HG02610 (cell line): ENCODE data around the gene NLRP6.
"Not testable (repeated sequence)": the region's sequence is repeated elsewhere in the genome, so short reads cannot be mapped to it uniquely, and the experiment has no call there.

ENCODE experiments used
- ATAC-seq: cut with Tn5 transposase; IDR thresholded peaks from one replicate; pipeline ENCODE4 v1.9.1; 2021; ENCODE audit warnings: mild to moderate bottlenecking, moderate library complexity; ENCODE audit not compliant: unreplicated experiment

The NLRP6 gene

GRCh38 chr11:278001-278951 is at the start of gene NLRP6:
TSS of gene NLRP6 (plus strand) at chr11:278407. CDS start at chr11:278570, 163 bp downstream.
- no peak for ATAC-seq

- no peak for ATAC-seq
Observed at GRCh38 chr11:230431-230830, 47.8 kb upstream of the NLRP6 start.

- ATAC-seq = no peak
Observed at GRCh38 chr11:232783-233565, 45.2 kb upstream of the NLRP6 start.

GRCh38 chr11:235180-235579 is 43.0 kb upstream of the NLRP6 start:
- ATAC-seq = no peak

- peak; percentile 3 for ATAC-seq
Observed at GRCh38 chr11:235609-235996, 42.6 kb upstream of the NLRP6 start.

- peak; percentile 73 for ATAC-seq
Observed at GRCh38 chr11:235997-236773, 42.0 kb upstream of the NLRP6 start, which contains the start of gene SIRT3. TSS of gene SIRT3 (minus strand) at chr11:236342. CDS start at chr11:236328, 14 bp downstream.

GRCh38 chr11:236774-237767 is 41.1 kb upstream of the NLRP6 start, which contains the start of gene PSMD13:
TSS of gene PSMD13 (plus strand) at chr11:236976. CDS start at chr11:237050, 74 bp downstream.
- peak; percentile 84 for ATAC-seq

GRCh38 chr11:238346-238745 is 39.9 kb upstream of the NLRP6 start:
- not testable (repeated sequence) for ATAC-seq

- no peak for ATAC-seq
Observed at GRCh38 chr11:240315-240714, 37.9 kb upstream of the NLRP6 start.

- ATAC-seq = no peak
Observed at GRCh38 chr11:241634-242033, 36.6 kb upstream of the NLRP6 start.

GRCh38 chr11:244376-244775 is 33.8 kb upstream of the NLRP6 start:
- ATAC-seq = no peak

- no peak for ATAC-seq
Observed at GRCh38 chr11:249062-249461, 29.1 kb upstream of the NLRP6 start.

GRCh38 chr11:250274-250673 is 27.9 kb upstream of the NLRP6 start:
- ATAC-seq = no peak

GRCh38 chr11:250740-251299 is 27.4 kb upstream of the NLRP6 start:
- no peak for ATAC-seq

GRCh38 chr11:251550-251949 is 26.7 kb upstream of the NLRP6 start:
- ATAC-seq = no peak

GRCh38 chr11:252666-253065 is 25.5 kb upstream of the NLRP6 start:
- ATAC-seq = no peak

GRCh38 chr11:253160-253885 is 24.9 kb upstream of the NLRP6 start:
- ATAC-seq = no peak

GRCh38 chr11:253886-254270 is 24.3 kb upstream of the NLRP6 start:
- ATAC-seq = no peak

GRCh38 chr11:255176-255575 is 23.0 kb upstream of the NLRP6 start:
- no peak for ATAC-seq
